VCaP (cell line): ENCODE measurements around the gene PKP2.

Source experiments
- H3K27ac ChIP-seq: fragments of 450-650 bp; 2 replicates; pipeline ENCODE4 v1.5.1; 2017
- CTCF ChIP-seq: fragments of 450-650 bp; conservative IDR thresholded peaks from 2 replicates; pipeline ENCODE4 v1.5.1; 2017; ENCODE audit warnings: mild to moderate bottlenecking, moderate library complexity

PKP2 gene

DNA sequence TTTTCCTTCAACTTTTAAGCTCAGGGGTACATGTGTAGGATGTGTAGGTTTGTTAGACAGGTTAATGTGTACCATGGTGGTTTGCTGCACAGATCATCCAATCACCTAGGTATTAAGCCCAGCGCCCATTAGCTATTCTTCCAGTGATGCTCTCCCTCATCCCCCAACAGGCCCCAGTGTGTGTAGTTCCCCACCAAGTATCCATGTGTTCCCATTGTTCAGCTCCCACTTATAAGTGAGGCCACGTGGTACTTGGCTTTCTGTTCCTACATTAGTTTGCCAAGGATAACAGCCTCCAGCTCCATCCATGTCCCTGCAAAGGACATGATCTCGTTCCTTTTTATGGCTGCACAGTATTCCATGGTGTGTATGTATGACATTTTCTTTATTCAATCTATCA is 92.3 kb downstream of the PKP2 start:
- TF ChIP-seq CTCF = no peak
- no peak overlapping the region for H3K27ac ChIP-seq

- TF ChIP-seq CTCF = no peak
- no peak overlapping the region for H3K27ac ChIP-seq
Measured at GRCh38 chr12:32801269-32801980, 95.2 kb downstream of the PKP2 start.

DNA sequence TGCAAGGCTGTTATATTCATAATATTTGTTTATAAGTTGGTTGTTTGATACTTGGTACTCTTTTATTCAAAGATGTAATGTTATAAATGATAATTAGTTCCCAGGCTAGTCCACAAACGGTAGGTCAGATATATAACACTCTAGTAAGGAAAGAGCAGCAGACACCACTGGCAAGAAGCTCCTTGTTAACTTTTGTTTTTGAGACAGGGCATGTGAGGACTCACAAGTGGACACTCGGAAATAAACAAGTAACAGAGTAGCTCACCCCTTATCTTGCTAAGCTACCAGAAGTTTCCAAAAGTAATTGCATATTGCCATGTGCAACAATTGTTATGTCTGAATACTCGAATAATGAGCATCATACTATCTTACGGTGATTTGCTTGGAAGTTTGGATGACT is 102.3 kb downstream of the PKP2 start:
- H3K27ac ChIP-seq = no peak overlapping the region
- TF ChIP-seq CTCF = no peak

DNA sequence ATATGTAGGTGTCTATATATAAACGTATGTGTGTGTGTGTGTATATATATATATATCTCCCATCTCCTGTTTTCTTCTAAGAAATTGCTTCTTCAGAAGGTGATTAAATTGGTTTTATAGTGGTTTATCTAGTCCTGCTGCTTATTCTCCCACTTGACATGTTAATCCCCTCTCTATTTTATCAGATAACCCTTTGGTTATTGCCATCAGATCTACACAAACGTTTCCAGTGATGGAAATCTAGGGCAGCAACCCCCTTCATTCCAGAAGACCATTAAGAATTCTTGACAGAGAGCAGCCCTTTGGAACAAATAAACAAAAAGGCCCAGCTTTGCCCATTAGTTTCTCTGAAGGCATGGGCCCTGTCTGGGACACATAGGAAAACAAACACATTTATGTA is 106.7 kb downstream of the PKP2 start:
- no peak for TF ChIP-seq CTCF
- H3K27ac ChIP-seq = no peak overlapping the region

DNA sequence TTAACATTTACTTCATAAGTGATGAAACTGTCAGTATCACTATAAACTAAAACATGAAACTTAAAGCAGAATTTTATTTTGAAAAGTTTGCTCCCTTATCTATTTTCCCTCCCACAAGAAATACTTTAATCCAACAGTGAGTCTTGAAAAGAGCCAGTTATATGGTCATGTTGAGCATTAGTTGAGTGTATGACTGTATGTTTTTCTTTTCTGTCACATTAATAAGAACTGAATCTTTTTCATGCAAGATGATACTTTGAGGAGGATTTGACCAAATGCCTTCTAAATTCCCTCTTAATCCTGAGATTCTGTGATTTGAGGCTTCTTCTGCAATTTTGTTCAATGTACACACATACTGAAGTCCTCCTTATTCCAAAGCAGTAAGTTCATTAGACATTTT is 107.1 kb downstream of the PKP2 start:
- TF ChIP-seq CTCF = no peak
- H3K27ac ChIP-seq = no peak overlapping the region

GRCh38 chr12:32788405-32788804 is 108.2 kb downstream of the PKP2 start:
- H3K27ac ChIP-seq = no peak overlapping the region
- TF ChIP-seq CTCF = no peak

DNA sequence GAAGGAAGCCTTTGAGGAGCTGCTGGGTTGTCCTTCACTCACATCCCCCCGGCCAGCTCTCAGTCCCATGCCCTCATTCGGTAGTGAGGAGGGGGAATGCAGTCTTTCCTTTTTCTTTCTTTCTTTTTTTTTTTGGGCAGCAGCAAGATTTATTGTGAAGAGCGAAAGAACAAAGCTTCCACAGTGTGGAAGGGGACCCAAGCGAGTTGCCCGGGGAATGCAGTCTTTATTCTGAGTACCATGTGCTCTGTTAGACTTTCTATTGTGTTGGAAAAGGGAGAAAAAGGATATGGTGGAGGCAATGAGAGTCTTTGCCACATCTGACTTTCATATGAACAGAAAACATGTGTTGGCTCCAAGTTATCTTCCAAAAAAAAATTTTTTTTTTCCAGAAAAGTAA is 111.0 kb downstream of the PKP2 start:
- no peak overlapping the region for H3K27ac ChIP-seq
- TF ChIP-seq CTCF = no peak

- no peak for TF ChIP-seq CTCF
- H3K27ac ChIP-seq = no peak overlapping the region
Measured at GRCh38 chr12:32783029-32783428, 113.5 kb downstream of the PKP2 start.
